Measurements from ENCODE around the gene RANBP17. TPM values are rescaled to one million over a fixed set of nuclear protein-coding genes. Genes with fewer than 3 reads are reported as not detected.
"Not testable (repeated sequence)": the region's sequence is repeated elsewhere in the genome, so short reads cannot be mapped to it uniquely, and the experiment has no call there.

RANBP17 gene
- total and polyA plus RNA-seq, 2 experiments from 2014 or later: 10.9 to 20.0 TPM

DNA sequence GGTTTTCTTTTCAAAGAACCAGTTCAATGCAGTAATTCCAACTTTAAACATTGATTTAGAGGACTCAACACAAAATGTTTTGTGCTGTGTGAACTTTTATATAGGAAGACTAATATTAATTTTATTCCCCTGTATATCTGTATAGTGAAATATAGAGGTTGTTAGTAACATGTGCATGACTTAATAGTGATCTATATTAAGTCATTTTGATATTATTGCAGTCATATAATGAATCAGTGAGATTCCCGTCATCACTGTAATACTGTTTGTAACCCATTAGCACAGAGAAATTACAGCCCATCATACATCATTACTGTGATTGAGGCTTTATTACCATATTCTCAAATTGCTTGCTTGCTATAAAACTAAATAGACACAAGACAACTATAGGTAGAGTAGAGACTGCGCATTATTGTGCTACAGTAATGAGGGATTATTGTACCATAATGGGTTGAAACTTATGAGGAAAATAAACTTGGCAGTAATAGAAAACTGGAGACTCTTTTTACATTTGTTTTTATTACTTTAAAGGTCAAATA is 170.7 kb downstream of the RANBP17 start:
- H3K27ac ChIP-seq: no peak overlapping the region
- H3K36me3 ChIP-seq: no peaks in the 10 kb centered on the region
- no peaks in the 10 kb centered on the region for H3K27me3 ChIP-seq

DNA sequence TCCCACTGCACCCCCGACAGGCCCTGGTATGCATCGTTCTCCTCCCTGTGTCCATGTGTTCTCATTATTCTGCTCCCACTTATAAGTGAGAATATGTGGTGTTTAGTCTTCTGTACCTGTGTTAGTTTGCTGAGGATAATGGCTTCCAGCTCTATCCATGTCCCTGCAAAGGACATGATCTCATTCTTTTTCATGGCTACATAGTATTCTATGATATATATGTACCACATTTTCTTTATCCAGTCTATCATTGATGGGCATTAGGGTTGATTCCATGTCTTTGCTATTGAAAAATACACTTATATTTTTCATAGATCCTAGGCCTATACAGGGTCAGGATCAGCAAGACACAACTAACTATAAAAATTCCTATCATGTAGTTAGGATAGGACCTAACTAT is 180.1 kb downstream of the RANBP17 start:
- DNase-seq (ENCODE audit: low read depth in 1 of 2, low spot score in 1 of 2); H3K27me3 ChIP-seq; H3K36me3 ChIP-seq; H3K4me3 ChIP-seq; H3K4me1 ChIP-seq (ENCODE audit: low read depth); H3K9me3 ChIP-seq (ENCODE audit: low read depth); H3K27ac ChIP-seq: not testable (repeated sequence)

More for the DNA sequence above, 170.7 kb downstream of the RANBP17 start:
- Histone ChIP-seq H3K4me3 (no peak overlapping the region), H3K4me1 (ENCODE audit: low read depth) (no peaks in the 10 kb centered on the region), H3K9me3 (ENCODE audit: low read depth) (no peaks in the 10 kb centered on the region)
- no peak for DNase-seq (ENCODE audit: low read depth in 1 of 2, low spot score in 1 of 2)
- TF ChIP-seq, protein P1, sequence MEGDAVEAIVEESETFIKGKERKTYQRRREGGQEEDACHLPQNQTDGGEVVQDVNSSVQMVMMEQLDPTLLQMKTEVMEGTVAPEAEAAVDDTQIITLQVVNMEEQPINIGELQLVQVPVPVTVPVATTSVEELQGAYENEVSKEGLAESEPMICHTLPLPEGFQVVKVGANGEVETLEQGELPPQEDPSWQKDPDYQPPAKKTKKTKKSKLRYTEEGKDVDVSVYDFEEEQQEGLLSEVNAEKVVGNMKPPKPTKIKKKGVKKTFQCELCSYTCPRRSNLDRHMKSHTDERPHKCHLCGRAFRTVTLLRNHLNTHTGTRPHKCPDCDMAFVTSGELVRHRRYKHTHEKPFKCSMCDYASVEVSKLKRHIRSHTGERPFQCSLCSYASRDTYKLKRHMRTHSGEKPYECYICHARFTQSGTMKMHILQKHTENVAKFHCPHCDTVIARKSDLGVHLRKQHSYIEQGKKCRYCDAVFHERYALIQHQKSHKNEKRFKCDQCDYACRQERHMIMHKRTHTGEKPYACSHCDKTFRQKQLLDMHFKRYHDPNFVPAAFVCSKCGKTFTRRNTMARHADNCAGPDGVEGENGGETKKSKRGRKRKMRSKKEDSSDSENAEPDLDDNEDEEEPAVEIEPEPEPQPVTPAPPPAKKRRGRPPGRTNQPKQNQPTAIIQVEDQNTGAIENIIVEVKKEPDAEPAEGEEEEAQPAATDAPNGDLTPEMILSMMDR (IDR thresholded peaks at IDR 0.05; ENCODE audit: low read depth, low read length): no peak

DNA sequence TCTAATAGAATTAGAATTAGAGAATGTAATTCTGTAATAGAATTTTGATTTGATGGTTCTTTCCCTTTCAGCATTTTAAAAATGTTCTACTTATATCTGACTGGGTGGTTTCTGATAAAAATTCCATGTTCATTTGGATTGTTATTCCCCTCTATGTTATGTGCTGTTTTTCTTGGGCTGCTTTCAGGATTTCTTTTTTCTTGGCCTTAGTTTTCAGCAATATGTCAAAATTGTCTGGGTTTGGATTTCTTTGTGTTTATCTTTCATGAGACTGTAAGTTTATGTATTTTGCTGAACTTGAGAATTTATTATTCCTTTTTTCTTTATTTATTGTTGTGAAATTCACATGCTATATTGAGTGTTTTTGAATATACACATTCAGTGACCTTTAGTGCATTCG is 189.1 kb downstream of the RANBP17 start:
- DNase-seq (ENCODE audit: low read depth in 1 of 2, low spot score in 1 of 2): peak in 1 of 2 donors; percentile 0
- H3K27ac ChIP-seq: no peak overlapping the region
- H3K36me3 ChIP-seq: no peaks in the 10 kb centered on the region
- TF ChIP-seq, protein P1 (IDR thresholded peaks at IDR 0.05; ENCODE audit: low read depth, low read length): no peak
- H3K4me1 ChIP-seq (ENCODE audit: low read depth): no peaks in the 10 kb centered on the region
- no peak overlapping the region for H3K4me3 ChIP-seq
- H3K9me3 ChIP-seq (ENCODE audit: low read depth): no peaks in the 10 kb centered on the region
- no peaks in the 10 kb centered on the region for H3K27me3 ChIP-seq

DNA sequence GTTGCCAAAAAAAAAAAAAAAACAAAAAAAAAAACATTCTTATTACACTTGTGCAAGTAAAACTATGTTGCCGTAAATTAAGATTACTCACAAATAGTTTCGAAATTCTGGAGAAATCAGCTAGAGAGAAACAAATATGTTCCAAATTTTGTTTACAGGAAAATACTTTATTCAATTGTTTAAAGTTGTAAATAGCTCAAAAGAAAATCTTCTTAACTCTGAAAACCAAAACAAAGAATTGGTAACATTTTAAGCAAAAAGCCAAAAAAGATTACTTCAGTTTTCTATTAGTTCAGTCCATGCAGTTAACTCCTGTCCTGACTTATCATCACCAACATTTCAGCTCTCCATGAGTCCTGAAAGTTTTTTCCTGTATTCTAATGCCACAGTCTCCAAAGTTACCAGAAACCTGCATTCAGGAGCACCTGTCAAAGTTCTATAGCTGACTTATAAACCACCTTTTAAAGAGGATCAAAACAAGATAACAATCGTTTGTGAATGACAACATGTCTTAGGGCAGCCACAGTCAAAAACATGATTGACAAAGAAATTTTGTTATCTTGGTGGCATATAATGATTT is 194.1 kb downstream of the RANBP17 start:
- Histone ChIP-seq H3K36me3 (no peaks in the 10 kb centered on the region), H3K4me1 (ENCODE audit: low read depth) (no peaks in the 10 kb centered on the region), H3K4me3 (no peak overlapping the region), H3K27ac (no peak overlapping the region), H3K9me3 (ENCODE audit: low read depth) (peaks cover 4% of the 10 kb centered on the region), H3K27me3 (no peaks in the 10 kb centered on the region)
- TF ChIP-seq, protein P1 (IDR thresholded peaks at IDR 0.05; ENCODE audit: low read depth, low read length): no peak
- no peak for DNase-seq (ENCODE audit: low read depth in 1 of 2, low spot score in 1 of 2)

DNA sequence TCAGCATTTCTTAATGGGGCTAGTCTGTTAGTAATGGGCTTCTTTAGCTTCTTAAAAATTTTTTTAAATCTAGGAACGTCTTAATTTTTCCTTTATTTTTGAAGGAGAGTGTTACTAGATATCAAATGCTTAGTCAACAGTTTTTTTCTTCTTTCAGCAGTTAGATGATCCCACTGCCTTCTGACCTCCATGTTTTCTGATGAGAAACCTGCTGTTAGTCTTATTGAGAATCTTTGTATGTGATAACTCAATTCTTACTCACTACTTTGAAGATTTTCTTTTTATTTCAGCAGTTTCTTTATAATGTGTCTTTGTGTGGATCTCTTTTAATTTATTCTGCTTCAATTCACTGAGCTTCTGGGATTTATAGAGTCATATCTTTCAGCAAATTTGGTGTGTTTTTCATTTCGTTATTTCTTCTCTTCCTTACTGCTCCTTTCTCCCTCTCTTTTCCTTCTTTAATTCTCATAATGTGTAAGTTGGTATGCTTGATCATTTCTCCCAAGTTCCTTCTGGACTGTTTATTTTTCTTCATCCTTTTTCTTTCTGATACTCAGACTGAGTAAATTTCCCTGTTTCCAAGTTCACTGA is 205.8 kb downstream of the RANBP17 start:
- TF ChIP-seq, protein P1 (IDR thresholded peaks at IDR 0.05; ENCODE audit: low read depth, low read length): no peak
- no peak for DNase-seq (ENCODE audit: low read depth in 1 of 2, low spot score in 1 of 2)
- H3K4me1 ChIP-seq (ENCODE audit: low read depth): no peaks in the 10 kb centered on the region
- H3K36me3 ChIP-seq: no peaks in the 10 kb centered on the region
- H3K4me3 ChIP-seq: no peak overlapping the region
- H3K27ac ChIP-seq: no peak overlapping the region
- H3K9me3 ChIP-seq (ENCODE audit: low read depth): no peaks in the 10 kb centered on the region
- H3K27me3 ChIP-seq: no peaks in the 10 kb centered on the region

- no peak for DNase-seq (ENCODE audit: low read depth in 1 of 2, low spot score in 1 of 2)
- Histone ChIP-seq H3K4me1 (ENCODE audit: low read depth) (no peaks in the 10 kb centered on the region), H3K4me3 (no peak overlapping the region), H3K36me3 (no peaks in the 10 kb centered on the region), H3K27me3 (no peaks in the 10 kb centered on the region), H3K27ac (no peak overlapping the region), H3K9me3 (ENCODE audit: low read depth) (no peaks in the 10 kb centered on the region)
- TF ChIP-seq, protein P1 (IDR thresholded peaks at IDR 0.05; ENCODE audit: low read depth, low read length): no peak
Measured at GRCh38 chr5:171074747-171075146, 212.9 kb downstream of the RANBP17 start.
